ENCODE data around the gene ADGRL1.
"Not testable (repeated sequence)": the region's sequence is repeated elsewhere in the genome, so short reads cannot be mapped to it uniquely, and the experiment has no call there.

ADGRL1 gene

GRCh38 chr19:14205452-14206287 lies at the start of gene ADGRL1:
Gene ADGRL1, minus strand, starts transcription at chr19:14206169. Its CDS starts 22,567 bp downstream, at chr19:14183602.
- DNase-seq = peak; percentile 36

GRCh38 chr19:14255316-14255715 lies 49.3 kb upstream of the ADGRL1 start:
- not testable (repeated sequence) for DNase-seq

- DNase-seq = peak; percentile 37
These were observed 48.0 kb upstream of the ADGRL1 start for GRCh38 chr19:14253822-14254599.

GRCh38 chr19:14252136-14252535 lies 46.2 kb upstream of the ADGRL1 start:
- not testable (repeated sequence) for DNase-seq

GRCh38 chr19:14250870-14251269 lies 44.9 kb upstream of the ADGRL1 start:
- no peak for DNase-seq

GRCh38 chr19:14250315-14250714 lies 44.3 kb upstream of the ADGRL1 start:
- DNase-seq = not testable (repeated sequence)

GRCh38 chr19:14249891-14250290 lies 43.9 kb upstream of the ADGRL1 start:
- not testable (repeated sequence) for DNase-seq

- DNase-seq = peak; percentile 65
These were observed 43.2 kb upstream of the ADGRL1 start for GRCh38 chr19:14249012-14249754.

- DNase-seq = peak; percentile 83
These were observed 42.6 kb upstream of the ADGRL1 start for GRCh38 chr19:14248578-14249011.

- peak; percentile 31 for DNase-seq
These were observed 41.8 kb upstream of the ADGRL1 start for GRCh38 chr19:14247548-14248471.

GRCh38 chr19:14247205-14247547 lies 41.2 kb upstream of the ADGRL1 start:
- DNase-seq = not testable (repeated sequence)

- DNase-seq = not testable (repeated sequence)
These were observed 38.4 kb upstream of the ADGRL1 start for GRCh38 chr19:14244393-14244792.

GRCh38 chr19:14243718-14244117 lies 37.7 kb upstream of the ADGRL1 start:
- DNase-seq = not testable (repeated sequence)

GRCh38 chr19:14237014-14237941 lies 31.3 kb upstream of the ADGRL1 start:
- DNase-seq = no peak

- DNase-seq = not testable (repeated sequence)
These were observed 27.0 kb upstream of the ADGRL1 start for GRCh38 chr19:14232945-14233344.

- not testable (repeated sequence) for DNase-seq
These were observed 22.6 kb upstream of the ADGRL1 start for GRCh38 chr19:14228446-14229071.

GRCh38 chr19:14226498-14226897 lies 20.5 kb upstream of the ADGRL1 start:
- DNase-seq = not testable (repeated sequence)

- no peak for DNase-seq
These were observed 16.9 kb upstream of the ADGRL1 start for GRCh38 chr19:14222886-14223285.

- DNase-seq = not testable (repeated sequence)
These were observed 15.4 kb upstream of the ADGRL1 start for GRCh38 chr19:14221345-14221744.

- DNase-seq = no peak
These were observed 12.8 kb upstream of the ADGRL1 start for GRCh38 chr19:14218620-14219330.

Data from NCI-H146 (cell line).